Osteoblast (primary cell): ENCODE measurements around the gene PELI1. TPM values are rescaled to one million over a fixed set of nuclear protein-coding genes. Genes with fewer than 3 reads are reported as not detected.

Experiments
- DNase-seq: peaks from one replicate; pipeline ENCODE4 v3.0.0; 2011; ENCODE audit warnings: low spot score, mixed read lengths; ENCODE audit not compliant: insufficient read length; ENCODE audit errors: missing footprints
- H2AFZ ChIP-seq: 2 replicates; pipeline ENCODE4 v1.6.0; 2011; ENCODE audit warnings: mild to moderate bottlenecking, low read length
- H3K27ac ChIP-seq: 2 replicates; pipeline ENCODE4 v1.5.1; 2011; ENCODE audit warnings: mild to moderate bottlenecking, low read depth, low read length, moderate library complexity
- H3K27me3 ChIP-seq: 2 replicates; pipeline ENCODE4 v1.6.0; 2012; ENCODE audit warnings: mild to moderate bottlenecking, control low read depth, inconsistent platforms, low read length, moderate library complexity; ENCODE audit not compliant: insufficient read depth
- H3K36me3 ChIP-seq: 2 replicates; pipeline ENCODE4 v1.5.1; 2011; ENCODE audit warnings: mild to moderate bottlenecking, low read length, control low read depth, moderate library complexity; ENCODE audit not compliant: insufficient read depth
- H3K4me1 ChIP-seq: 2 replicates; pipeline ENCODE4 v1.5.1; 2011; ENCODE audit warnings: mild to moderate bottlenecking, low read length, control low read depth, moderate library complexity; ENCODE audit not compliant: insufficient read depth
- H3K4me2 ChIP-seq: 2 replicates; pipeline ENCODE4 v1.6.0; 2011; ENCODE audit warnings: mild to moderate bottlenecking, low read length; ENCODE audit not compliant: insufficient read depth
- H3K4me3 ChIP-seq: fragments of 200-600 bp; sonication (generic); 3 replicates; pipeline ENCODE4 v1.5.1; 2012; ENCODE audit warnings: mild to moderate bottlenecking, low read length, inconsistent platforms; ENCODE audit not compliant: insufficient read depth
- H3K79me2 ChIP-seq: 2 replicates; pipeline ENCODE4 v1.6.0; 2012; ENCODE audit warnings: mild to moderate bottlenecking, low read length, control low read depth, inconsistent platforms; ENCODE audit not compliant: insufficient read depth
- H3K9me3 ChIP-seq: 2 replicates; pipeline ENCODE4 v1.5.1; 2011; ENCODE audit warnings: low read depth, low read length, control low read depth
- H4K20me1 ChIP-seq: 2 replicates; pipeline ENCODE4 v1.6.0; 2012; ENCODE audit warnings: mild to moderate bottlenecking, low read length, control low read depth; ENCODE audit not compliant: insufficient read depth
- CTCF ChIP-seq: IDR thresholded peaks from 2 replicates; pipeline ENCODE4 v1.5.1; 2011; ENCODE audit warnings: mild to moderate bottlenecking, low read depth, low read length, moderate library complexity; ENCODE audit errors: extremely low read depth
- total RNA-seq: library from RNA; depleted of rRNA; stranded (reverse); fragments of >200 nt; gene quantifications from 2 replicates; pipeline ENCODE4 v1.2.3, GENCODE V29; 2012

PELI1 gene
- total RNA-seq, 1 donor, result 5.1 TPM

GRCh38 chr2:64140665-64141200 lies 3.5 kb downstream of the PELI1 start:
- Histone ChIP-seq H4K20me1 (no peaks in the 10 kb centered on the region), H3K79me2 (peaks cover 21% of the 10 kb centered on the region), H3K36me3 (no peaks in the 10 kb centered on the region), H2AFZ (no peak overlapping the region), H3K9me3 (no peaks in the 10 kb centered on the region), H3K27me3 (peaks cover 3% of the 10 kb centered on the region), H3K4me1 (peaks cover 9% of the 10 kb centered on the region), H3K4me3 (no peak overlapping the region), H3K4me2 (no peak overlapping the region), H3K27ac (no peak overlapping the region)
- DNase-seq, result no peak
- no peak for TF ChIP-seq CTCF

- H3K27me3 ChIP-seq, result no peaks in the 10 kb centered on the region
- H3K9me3 ChIP-seq, result no peaks in the 10 kb centered on the region
- no peak overlapping the region for H2AFZ ChIP-seq
- peaks cover 21% of the 10 kb centered on the region for H3K79me2 ChIP-seq
- H3K27ac ChIP-seq, result no peak overlapping the region
- H4K20me1 ChIP-seq, result no peaks in the 10 kb centered on the region
- H3K4me1 ChIP-seq, result peaks cover 9% of the 10 kb centered on the region
- no peak for TF ChIP-seq CTCF
- DNase-seq, result no peak
- H3K4me3 ChIP-seq, result no peak overlapping the region
- no peak overlapping the region for H3K4me2 ChIP-seq
- no peaks in the 10 kb centered on the region for H3K36me3 ChIP-seq
Observed at GRCh38 chr2:64139956-64140355, 4.3 kb downstream of the PELI1 start.

- no peaks in the 10 kb centered on the region for H3K9me3 ChIP-seq
- H3K27me3 ChIP-seq, result no peaks in the 10 kb centered on the region
- H3K4me3 ChIP-seq, result no peak overlapping the region
- H4K20me1 ChIP-seq, result no peaks in the 10 kb centered on the region
- TF ChIP-seq CTCF, result no peak
- peaks cover 18% of the 10 kb centered on the region for H3K79me2 ChIP-seq
- no peak overlapping the region for H3K4me2 ChIP-seq
- no peak overlapping the region for H3K27ac ChIP-seq
- H3K4me1 ChIP-seq, result peaks cover 15% of the 10 kb centered on the region
- no peak for DNase-seq
- no peak overlapping the region for H2AFZ ChIP-seq
- no peaks in the 10 kb centered on the region for H3K36me3 ChIP-seq
Observed at GRCh38 chr2:64137996-64138395, 6.2 kb downstream of the PELI1 start.

GRCh38 chr2:64137567-64137966 lies 6.7 kb downstream of the PELI1 start:
- no peak overlapping the region for H3K4me2 ChIP-seq

More at GRCh38 chr2:64137567-64137966, 6.7 kb downstream of the PELI1 start:
- Histone ChIP-seq H2AFZ (no peak overlapping the region), H3K79me2 (peaks cover 16% of the 10 kb centered on the region), H3K9me3 (no peaks in the 10 kb centered on the region), H3K4me3 (no peak overlapping the region), H4K20me1 (no peaks in the 10 kb centered on the region), H3K27ac (no peak overlapping the region), H3K27me3 (no peaks in the 10 kb centered on the region), H3K36me3 (no peaks in the 10 kb centered on the region), H3K4me1 (peaks cover 15% of the 10 kb centered on the region)
- TF ChIP-seq CTCF, result no peak
- DNase-seq, result no peak
